Skeletal muscle cell (primary cell): ENCODE measurements around the gene ZNF493.

Experiments used
- DNase-seq: peaks from one replicate; pipeline ENCODE4 v3.0.0-alpha.2; 2010; ENCODE audit warnings: low read depth
- H3K4me3 ChIP-seq: 2 replicates; pipeline ENCODE4 v1.5.1; 2011; ENCODE audit warnings: low read depth, mild to moderate bottlenecking, control low read depth, low read length, moderate library complexity

ZNF493 gene

GRCh38 chr19:21454901-21455300 lies 58.0 kb downstream of the ZNF493 start:
- DNase-seq, result no peak
- H3K4me3 ChIP-seq, result no peak overlapping the region

GRCh38 chr19:21460686-21461085 lies 63.8 kb downstream of the ZNF493 start:
- no peak for DNase-seq
- no peak overlapping the region for H3K4me3 ChIP-seq

- no peak overlapping the region for H3K4me3 ChIP-seq
- DNase-seq, result no peak
These were observed 65.6 kb downstream of the ZNF493 start for GRCh38 chr19:21462540-21462939.

- no peak for DNase-seq
- H3K4me3 ChIP-seq, result no peak overlapping the region
These were observed 66.6 kb downstream of the ZNF493 start for GRCh38 chr19:21463449-21464105.

GRCh38 chr19:21466627-21467026 lies 69.7 kb downstream of the ZNF493 start:
- H3K4me3 ChIP-seq, result no peak overlapping the region
- no peak for DNase-seq

GRCh38 chr19:21468791-21469190 lies 71.9 kb downstream of the ZNF493 start:
- no peak for DNase-seq
- no peak overlapping the region for H3K4me3 ChIP-seq

GRCh38 chr19:21472507-21472906 lies 75.6 kb downstream of the ZNF493 start:
- DNase-seq, result no peak
- no peak overlapping the region for H3K4me3 ChIP-seq

GRCh38 chr19:21474671-21475181 lies 77.8 kb downstream of the ZNF493 start:
- DNase-seq, result no peak
- peak overlapping the region; percentile 50 for H3K4me3 ChIP-seq
